Activated CD4-positive, alpha-beta T cell treated with anti-CD3 and anti-CD28 coated beads, Interleukin-2, Interleukin-4, amounts not matched to agents 100 ng/mL and 50 ng/mL, durations not matched to agents 16 hours and 8 hours (primary cell): ENCODE results near the gene RASSF1.

ENCODE experiments used
- DNase-seq: peaks from one replicate; pipeline ENCODE4 v3.0.0-alpha.2; 2020; ENCODE audit warnings: low spot score

RASSF1 gene

DNA sequence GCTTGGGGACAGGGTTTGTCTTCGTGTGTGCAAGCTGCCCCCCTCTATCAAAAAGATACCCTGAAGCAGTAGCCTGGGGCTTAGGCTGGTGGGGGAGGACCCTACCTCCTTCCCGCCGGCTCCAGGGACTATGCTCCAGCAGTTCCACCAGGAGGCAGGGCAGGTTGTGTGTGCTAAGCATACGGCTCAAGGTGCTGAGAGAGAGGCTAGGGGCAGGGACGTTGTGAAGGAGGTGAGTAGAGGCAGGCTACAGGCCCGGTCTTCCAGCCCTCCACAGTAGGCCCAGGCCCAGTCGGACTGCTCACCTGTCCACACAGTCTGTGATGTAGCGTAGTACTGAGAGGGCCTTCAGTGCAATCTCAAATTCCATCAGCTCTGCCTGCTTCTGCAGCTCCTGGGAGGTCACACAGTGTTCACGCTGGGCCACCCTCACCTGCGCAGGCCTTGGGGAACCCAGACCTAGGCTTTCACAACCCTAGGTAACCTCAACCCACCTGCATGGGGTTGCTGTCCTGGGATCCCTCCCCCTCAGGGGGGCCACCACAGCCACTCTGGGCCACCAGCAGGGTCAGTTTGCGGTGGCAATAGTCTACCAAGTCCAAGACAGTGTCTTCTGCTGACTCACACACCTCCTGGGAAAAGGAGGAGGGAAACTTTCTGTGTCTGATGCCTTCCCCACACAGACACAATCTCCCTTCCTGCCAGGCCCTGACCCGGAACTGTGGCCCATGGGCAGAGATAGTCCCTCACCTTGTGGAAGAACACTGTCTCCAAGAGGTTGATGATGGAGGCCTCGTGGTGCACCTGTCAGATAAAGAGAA lies 2.4 kb upstream of the RASSF1 start:
- DNase-seq: no peak

DNA sequence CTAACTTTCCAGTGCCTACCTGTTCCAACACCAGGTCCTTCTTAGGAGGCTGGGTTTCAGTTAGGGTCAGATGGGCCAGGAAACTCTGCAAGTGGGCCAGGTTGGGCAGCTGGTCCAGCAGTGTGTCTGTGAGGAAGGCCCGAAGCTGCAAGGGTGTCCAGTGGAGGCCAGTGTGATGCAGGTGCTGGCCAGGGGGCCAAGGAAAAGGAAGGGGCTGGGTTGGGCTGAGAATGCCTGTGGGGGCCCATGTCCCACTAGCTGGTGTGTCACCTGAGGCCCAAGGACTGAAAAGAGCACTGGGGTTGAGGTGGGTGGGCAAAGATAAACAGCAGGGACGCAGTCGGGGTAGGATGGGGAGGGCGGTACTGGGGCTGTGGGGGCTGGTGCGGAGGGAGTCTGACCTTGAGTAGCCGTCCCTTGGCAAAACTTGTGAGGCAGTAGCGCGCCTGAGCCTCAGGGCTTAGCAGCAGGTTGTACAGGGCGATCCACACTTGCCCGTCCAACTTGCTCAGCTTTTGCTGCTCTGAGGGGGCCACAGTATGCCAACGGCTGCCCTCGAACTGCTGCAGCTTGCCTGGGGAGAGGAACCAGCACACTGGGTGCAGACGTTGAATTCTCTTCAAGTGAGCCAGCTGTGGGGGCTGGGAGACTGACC lies 1.5 kb upstream of the RASSF1 start:
- DNase-seq: no peak

DNA sequence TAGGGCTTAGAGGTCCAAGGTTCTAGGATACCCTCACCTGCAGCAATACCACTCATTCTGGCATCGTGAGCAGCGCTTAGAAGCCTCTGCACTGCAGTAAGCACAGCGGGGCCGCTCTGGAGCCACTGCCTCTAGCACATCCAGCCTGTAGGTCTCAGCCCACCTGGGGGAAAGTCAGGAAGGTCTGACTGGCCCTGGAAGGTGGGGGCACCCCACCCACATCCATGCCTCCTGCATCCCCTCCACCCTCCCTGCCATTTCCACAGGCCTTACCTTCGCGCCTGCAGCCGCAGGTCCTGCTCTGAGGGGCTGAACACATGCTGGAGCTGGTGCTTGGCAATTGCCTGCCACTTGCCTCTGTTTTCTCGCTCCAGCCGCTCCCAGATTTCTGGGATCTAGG lies 901 bp upstream of the RASSF1 start:
- DNase-seq: no peak

DNA sequence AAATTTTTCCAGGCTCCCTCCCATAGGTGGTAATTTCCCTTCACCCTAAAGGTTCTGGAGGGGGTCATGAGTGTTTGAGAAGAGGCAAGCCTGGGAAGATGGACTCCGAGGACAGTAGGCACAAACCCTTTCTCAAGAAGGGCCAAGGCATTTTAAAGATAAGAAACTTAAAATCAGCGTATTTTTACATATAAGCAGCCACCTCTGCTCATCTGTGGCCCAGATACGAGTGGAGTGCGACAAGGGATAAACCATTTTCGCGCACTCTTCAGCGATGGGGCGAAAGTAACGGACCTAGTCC lies 539 bp downstream of the RASSF1 start:
- no peak for DNase-seq

DNA sequence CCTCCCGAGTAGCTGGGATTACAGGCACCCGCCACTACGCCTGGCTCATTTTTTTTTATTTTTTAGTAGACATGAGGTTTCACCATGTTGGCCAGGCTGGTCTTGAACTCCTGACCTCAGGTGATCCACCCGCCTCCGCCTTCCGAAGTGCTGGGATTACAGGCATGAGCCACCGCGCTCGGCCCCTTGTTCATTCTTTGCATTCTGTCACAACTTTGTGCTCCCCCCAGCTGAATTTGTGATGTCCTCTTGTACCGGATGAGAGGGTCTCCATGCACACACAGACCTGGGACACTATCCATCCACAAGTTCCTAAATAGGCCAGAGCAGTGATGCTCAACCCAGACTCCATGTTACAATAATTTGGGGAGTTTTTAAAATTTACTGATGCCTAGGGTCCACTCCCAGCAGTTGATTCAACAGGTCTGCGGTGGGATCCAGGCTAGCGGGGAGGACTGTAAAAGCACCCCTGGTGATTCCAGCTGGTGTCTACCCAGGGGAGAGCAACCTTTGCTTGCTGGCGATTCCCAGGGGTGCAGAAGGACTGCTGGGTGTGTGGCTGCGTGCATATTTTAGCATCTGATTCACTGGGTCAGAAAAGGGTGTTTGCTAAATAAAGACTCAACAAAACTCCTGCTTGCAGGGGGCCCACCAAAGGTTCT lies 1.0 kb downstream of the RASSF1 start:
- no peak for DNase-seq

DNA sequence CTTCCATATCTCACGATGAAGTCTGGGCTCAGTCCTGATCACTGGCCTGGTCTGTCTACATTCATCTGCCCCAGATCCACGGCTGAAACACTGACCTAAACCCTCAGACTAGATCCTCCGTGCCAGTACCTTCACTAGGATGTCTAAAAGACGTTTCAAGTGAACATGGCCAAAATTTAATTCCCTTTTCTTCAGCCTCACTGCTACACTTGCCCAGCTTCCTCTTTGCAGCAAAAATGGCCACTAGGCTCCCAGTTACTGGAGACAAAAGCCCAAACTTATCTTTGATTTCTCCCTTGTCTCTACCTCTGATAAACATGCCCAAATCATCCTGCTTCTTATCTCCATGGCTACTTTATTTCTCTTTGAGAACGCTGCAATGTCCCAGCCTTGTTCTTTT lies 1.7 kb downstream of the RASSF1 start:
- DNase-seq: no peak

DNA sequence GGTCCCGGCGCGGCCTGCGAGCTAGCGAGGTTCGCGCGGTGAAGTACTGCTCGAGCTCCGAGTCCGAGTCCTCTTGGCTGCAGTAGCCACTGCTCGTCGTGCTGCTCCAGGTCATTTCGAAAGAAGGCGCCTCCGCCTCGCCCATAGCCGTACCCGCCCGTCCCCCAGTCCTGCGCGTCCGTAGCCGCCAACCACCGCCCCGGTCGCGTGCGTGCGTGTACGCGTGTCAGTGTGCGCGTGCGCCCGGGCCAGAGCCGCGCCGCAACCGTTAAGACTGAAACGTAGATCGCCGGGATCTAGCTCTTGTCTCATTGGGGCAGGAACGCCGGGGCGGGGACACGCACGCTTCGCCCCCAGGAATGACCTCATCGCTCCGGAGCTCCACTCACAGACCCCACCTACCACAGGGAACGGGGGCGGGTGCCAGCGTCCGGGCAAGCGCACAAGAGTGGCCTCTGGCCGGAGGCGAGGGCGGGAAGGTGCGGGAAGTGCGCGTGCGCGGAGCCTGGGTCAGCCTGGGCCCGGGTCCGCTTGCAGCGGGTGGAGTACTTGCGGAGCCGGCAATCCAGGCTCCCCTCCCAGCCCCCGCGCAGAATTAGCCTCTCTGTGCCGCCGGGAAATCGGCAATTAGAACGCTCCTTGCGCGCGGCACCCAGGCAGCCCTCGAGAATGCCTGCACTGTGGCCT lies 3.3 kb downstream of the RASSF1 start:
- DNase-seq: peak; percentile 99

DNA sequence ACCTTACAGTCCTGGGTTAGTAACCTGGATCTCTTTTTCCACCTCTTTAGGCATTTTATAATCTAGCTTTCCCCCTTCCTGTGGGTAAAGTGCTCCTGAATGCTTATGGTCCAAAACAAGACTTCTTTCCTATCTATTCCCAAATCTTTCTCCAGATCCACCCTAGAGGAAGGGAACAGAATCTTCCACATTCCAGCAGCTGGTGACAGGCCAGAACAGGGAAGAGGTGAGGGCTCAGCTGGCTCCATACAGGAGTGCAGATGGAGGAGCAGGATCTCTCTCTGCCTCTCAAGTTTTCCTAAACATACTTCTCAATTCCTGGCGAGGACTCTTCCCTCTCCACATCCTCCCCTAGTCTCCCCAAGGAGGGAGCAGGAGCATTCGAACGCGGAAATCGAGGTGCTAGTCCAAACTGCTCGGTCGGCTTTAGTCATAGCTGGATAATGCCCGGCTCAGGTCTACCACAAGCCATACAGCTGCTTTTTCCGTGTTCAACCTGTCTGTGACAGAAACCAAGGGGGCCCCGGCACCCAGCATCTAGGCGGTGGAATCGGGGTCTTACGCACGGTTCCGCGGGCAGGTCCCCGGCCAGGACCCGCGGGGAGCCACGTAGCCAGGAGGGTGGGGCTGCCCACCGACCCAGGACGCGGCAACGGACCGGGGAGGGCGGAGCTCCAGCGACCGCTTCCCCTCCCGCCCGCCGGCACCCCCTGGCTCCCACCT lies 4.0 kb downstream of the RASSF1 start:
- DNase-seq: peak; percentile 70

DNA sequence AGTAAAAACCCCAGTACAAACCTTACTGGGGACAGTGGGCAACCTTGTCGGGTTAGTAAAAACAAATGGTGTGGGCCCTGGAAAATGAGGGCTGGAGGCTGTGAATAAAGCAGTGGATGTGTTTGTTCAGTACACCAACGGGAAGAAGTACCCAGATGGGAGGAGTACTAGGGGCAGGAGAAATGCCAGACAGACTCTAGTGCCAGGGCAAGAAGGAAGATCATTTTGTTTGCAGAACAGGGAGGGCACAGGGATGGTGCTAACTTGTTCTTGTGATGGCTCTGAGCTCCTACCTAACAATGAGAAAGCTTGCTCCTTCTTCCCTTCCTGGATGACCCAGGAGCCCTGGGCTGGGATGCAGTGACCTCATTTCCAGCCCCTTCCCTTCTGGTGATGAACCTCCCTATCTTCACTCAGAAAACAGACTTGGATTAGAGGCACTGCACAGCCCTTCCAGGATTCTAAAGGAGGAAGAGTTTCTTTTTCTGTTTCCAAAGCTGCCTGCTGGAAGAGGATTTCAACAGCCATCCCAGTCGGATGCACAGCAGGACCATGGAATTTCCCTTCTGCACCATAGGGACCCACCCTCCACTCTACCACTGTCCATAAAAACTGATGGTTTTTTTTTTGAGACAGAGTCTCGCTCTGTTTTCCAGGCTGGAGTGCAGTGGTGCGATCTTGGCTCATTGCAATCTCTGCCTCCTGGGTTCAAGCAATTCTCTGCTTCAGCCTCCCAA lies 6.1 kb downstream of the RASSF1 start:
- no peak for DNase-seq

DNA sequence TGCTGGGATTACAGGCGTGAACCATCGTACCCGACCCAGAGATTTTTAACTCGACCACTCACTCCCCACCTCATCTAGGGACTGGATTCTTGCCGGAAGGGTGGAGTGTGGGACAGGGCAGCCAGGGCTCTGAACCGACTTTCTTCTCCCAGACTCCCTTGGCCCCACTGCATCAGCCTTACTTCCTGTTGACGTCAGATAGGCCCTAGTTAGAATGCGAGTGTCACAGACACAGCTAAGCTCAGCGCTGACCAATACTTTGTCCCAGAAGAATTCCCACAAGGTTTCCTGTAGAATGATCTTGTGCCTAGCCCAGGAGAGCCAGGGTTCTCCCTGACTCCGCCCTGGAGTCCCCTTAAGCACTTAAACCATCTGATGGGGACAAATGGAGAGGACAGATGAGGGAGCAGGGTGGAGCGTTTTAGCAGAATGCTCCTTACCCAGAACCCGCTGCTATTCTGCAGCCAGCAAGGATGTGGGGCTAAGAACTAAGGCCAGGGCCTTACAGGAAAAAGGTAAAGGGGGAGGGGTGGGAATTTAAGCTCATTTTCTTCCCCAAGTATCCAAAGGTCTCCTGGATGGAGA lies 6.8 kb downstream of the RASSF1 start:
- peak; percentile 31 for DNase-seq

DNA sequence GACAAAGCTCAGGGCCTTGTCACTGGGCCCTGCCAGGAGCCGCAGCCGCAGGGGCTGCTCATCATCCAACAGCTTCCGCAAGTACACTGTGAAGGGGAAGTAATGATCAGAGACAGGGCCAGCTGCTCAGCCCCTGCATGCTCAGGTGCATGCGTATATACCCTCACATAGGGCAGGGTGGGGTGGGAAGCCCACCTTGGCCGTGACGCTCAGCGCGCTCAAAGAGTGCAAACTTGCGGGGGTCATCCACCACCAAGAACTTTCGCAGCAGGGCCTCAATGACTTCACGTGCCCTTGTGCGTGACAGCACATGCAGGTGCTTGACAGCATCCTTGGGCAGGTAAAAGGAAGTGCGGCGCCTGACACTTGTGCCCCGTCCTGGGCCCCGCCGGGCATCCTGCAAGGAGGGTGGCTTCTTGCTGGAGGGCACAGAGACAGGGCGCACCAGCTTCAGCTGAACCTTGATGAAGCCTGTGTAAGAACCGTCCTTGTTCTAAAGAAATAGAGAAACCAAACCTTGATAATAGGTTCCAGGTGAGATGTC lies 9.2 kb downstream of the RASSF1 start:
- DNase-seq: no peak

DNA sequence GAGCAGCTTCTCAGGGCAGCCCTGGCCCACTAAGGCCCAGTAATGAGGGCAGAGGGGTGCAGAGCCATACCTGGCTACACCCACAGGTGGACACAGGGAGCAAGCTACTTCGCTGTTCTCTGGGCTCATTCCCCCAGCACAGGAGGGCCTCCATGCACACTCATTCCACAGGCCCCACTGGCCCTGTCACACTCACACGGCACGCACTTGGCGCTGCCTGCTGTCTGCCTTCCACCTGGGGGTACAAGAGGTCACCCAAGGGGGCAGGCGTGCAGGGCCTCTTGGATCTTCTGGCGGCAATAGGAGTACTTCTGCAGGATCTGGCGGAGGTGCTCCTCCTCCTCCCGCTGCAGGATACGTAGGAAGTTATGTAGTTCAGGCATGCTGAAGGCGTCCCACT lies 10.3 kb downstream of the RASSF1 start:
- DNase-seq: no peak

DNA sequence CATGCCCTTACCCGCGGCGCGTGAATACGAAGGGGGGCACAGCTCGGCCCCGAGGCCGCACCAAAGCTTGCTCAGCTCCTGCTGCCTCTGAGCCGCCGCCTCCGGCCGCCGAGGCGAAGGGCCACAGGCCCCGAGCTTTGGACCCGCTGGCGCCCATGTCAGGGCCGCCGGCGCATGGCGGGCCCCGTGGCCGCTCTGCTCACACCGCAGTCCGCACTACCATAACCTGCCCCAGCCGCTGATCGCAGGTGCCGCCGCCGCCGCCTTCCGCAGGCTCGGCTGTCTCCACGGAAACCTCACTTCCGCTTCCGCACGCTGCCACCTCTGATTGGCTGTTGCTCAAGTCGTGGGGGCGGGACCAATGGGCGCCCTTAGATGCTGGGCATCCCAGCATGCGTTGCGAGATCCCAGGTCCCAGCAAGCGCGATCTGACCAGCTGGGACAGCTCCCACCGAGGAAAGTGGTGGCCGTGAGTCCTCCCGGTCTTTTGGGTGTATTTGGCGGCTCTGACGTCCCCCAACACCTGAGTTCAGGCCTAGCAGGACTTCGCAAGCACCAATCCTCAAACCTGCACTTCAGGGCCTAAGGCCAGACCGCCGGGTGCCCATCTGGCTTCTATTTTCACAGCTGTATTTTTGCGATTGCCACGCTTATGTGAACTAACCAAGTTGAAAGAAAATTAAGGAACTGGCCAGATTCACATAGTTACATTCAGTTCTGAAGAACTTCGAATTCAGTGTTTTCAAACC lies 12.5 kb downstream of the RASSF1 start, which contains the start of gene TUSC2:
TUSC2 (minus strand) TSS at position 281 of the 749 bp plus-strand sequence; CDS start at position 157, 124 bp downstream.
- DNase-seq: peak; percentile 97

DNA sequence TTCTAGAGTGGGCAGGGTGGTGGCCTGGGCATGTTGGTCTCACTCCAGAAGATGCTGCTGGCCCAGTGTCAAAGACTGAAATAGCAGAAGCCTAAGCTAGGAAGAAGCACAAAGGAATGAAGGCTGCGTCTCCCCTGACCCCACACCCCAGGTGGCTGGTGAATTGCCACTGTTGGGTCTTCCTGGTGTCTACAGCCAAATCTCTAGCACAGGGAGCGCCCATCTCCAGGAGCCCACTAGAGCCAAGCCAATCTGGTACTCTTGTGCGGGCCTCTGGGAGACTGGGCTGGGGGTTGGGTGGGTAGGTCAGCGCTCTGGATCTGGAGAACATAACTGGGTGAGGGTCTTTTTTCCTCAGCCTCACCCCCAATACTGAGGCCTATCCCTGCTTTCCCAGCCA lies 13.5 kb downstream of the RASSF1 start:
- no peak for DNase-seq

DNA sequence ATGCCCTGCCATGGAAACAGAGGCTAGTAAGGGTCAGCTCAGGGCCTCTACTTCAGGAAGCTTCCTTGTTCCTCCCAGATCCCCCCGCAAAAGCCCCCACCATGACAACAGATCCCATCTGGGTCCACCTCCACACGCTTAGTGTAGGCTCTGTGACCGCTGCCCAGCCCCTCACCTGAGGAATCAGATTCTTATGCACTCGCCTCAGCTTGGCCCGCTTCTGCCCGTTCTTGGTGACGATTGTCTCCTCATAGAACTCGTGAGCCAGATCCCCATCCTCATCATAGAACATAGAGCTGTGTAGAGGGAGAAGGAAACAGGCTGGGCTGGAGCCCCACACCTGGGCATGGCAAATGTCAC lies 14.5 kb downstream of the RASSF1 start:
- no peak for DNase-seq

DNA sequence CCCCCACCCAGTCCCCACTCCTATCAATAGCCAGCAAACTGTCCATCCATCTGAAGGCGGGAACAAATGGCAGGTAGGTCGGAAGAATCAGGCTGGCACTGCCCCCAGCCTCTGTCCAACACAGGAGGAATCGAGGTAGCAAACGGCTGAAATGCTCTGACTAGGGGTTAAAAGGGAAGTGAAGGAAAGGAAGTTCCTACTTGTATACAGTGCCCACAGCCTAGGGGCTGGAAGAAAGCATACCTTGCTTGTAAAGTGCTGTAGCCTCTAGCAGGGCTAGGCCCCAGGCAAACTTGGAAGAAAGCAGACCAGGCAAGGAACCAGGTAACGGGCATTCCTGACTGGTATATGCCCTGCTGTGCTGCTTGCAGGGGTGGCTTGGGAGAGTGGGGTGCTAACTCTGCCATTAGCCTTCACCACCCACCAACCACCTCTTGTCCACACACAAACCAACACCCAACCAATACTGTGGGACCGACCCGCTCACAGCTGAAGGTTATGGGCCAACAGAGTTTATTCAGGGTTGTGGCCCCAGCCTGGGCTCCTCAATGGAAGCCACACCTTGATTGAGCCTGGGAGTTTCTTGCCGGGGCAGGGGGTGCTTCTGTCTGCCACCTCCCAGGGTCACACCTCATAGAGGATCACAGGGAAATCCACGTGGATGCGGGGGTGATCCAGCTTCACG lies 15.0 kb downstream of the RASSF1 start:
- no peak for DNase-seq

DNA sequence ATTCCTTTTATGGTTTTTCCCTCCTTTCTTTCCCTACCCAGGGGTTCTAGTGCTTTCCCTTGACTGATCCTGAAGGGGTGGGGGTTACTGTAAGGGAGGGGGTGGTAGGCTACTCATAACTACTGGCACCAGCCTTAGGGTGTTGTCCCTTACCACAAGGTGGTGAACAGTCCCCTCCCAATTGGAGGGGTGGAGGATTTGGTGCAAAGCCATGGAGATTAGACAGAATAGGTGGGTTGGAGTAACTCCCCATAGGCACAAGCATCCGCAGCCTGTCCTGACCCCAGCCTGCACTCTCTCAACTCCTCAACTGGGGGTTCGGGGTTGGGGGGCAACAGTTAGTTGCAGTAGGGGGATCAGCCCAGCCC lies 15.5 kb downstream of the RASSF1 start:
- DNase-seq: no peak

DNA sequence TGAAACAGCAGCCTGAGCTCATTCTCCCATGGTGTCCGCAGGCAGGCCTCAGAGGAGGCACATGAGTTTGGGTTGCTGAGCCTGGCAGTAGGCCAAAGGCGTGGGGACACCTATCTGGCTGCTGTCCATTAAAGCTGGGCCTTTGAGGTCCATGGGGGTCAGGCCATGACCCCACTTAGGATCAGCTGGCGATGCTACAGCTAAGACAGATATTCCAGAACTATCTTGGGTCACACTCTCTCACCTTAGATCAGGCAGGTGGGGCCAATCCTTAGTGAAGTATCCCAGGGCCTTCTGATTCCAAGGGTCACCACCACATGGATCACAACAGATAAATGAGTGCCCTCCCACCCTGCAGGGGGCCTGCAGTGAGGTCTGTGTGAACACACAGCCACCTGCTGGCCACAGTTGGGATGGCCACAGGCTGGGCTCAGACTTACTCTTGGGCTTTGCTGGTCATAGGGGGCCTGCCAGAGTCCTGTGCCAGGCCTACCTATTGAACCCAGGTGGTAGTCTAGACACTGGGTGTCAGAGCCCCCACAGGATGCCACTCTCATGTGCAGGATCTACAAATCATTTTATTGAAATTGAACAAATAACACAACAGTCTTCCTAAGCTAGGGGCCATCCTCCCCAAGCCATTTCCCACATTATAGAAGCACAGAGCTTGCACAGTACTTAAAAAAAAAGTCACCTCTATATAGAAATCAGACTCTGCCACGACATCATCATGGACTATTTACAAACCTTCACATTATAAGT lies 16.1 kb downstream of the RASSF1 start:
- peak; percentile 64 for DNase-seq
